HG02571 (cell line): ENCODE data around the gene TALDO1.

ENCODE experiments used
- ATAC-seq: cut with Tn5 transposase; IDR thresholded peaks from one replicate; pipeline ENCODE4 v1.9.1; 2021; ENCODE audit warnings: mild to moderate bottlenecking, moderate library complexity; ENCODE audit not compliant: unreplicated experiment

The TALDO1 gene

GRCh38 chr11:786235-787083 is 39.2 kb downstream of the TALDO1 start:
- no peak for ATAC-seq

GRCh38 chr11:787084-787675 is 39.9 kb downstream of the TALDO1 start:
- no peak for ATAC-seq

- no peak for ATAC-seq
Observed at GRCh38 chr11:788009-788640, 40.9 kb downstream of the TALDO1 start.

- ATAC-seq = no peak
Observed at GRCh38 chr11:788953-789940, 42.0 kb downstream of the TALDO1 start.

GRCh38 chr11:789943-790342 is 42.7 kb downstream of the TALDO1 start, which contains the start of gene CEND1:
Gene CEND1 (minus strand): TSS chr11:790090. CDS start chr11:788576, 1,514 bp downstream.
- ATAC-seq = no peak

- ATAC-seq = no peak
Observed at GRCh38 chr11:790721-791564, 43.7 kb downstream of the TALDO1 start.

- no peak for ATAC-seq
Observed at GRCh38 chr11:791658-792534, 44.6 kb downstream of the TALDO1 start.

GRCh38 chr11:792535-792821 is 45.2 kb downstream of the TALDO1 start:
- no peak for ATAC-seq

GRCh38 chr11:792873-793272 is 45.6 kb downstream of the TALDO1 start:
- no peak for ATAC-seq

- no peak for ATAC-seq
Observed at GRCh38 chr11:793556-793955, 46.3 kb downstream of the TALDO1 start.

- ATAC-seq = no peak
Observed at GRCh38 chr11:794013-794765, 46.9 kb downstream of the TALDO1 start.

GRCh38 chr11:794766-795633 is 47.7 kb downstream of the TALDO1 start:
- no peak for ATAC-seq

GRCh38 chr11:795634-796564 is 48.6 kb downstream of the TALDO1 start:
- no peak for ATAC-seq

GRCh38 chr11:796565-797295 is 49.5 kb downstream of the TALDO1 start:
- ATAC-seq = no peak

GRCh38 chr11:797296-798092 is 50.2 kb downstream of the TALDO1 start:
- peak; percentile 35 for ATAC-seq
